GM18520 (cell line): Measurements from ENCODE around the gene SLC25A21.
"Not testable (repeated sequence)": the region's sequence is repeated elsewhere in the genome, so short reads cannot be mapped to it uniquely, and the experiment has no call there.

Experiments used
- ATAC-seq: cut with Tn5 transposase; IDR thresholded peaks from one replicate; pipeline ENCODE4 v1.9.1; 2021; ENCODE audit not compliant: unreplicated experiment

The SLC25A21 gene

DNA sequence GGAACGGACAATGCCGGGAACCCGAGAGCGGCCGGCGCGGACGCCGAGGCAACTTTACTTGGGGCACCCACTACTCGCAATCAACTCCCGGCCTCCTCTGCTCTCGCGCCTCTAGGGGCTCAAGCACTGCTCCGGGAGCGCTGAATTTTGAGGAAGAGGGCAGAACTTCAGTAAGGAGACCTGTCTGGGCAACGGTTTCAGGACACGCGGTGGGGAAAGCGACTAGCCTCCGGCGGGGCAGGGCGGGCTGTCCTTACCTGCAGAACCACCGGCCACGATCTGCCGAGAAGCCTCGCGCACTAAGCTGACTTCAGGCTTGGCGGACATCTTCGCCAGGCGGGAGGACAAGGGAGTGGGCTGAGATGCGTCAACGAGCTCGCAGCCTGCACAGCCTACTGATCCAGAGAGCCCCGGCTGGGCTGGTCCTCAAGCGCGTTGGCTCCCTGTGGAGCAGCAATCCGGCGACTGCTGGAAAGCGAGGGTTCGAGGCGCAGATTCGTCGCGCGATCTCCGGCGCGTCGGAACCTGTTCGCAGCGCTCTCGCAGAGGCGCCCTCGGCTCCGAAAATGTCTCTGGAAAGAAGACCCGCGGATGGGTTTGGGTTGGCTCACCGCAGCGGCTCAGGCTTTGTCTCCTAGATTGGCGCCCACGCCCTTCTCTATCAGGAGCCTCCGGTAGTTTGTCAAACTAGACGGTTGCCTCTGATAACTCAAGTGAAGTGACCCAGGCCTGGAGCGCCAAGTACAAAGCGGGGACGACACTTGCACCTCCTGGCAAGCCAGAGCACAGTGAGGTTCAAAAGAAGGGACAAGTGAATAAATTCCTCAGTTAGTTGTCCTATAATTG, at the start of gene SLC25A21:
TSS of gene SLC25A21 (minus strand) at position 583 of the 846 bp plus-strand sequence.
- no peak for ATAC-seq

DNA sequence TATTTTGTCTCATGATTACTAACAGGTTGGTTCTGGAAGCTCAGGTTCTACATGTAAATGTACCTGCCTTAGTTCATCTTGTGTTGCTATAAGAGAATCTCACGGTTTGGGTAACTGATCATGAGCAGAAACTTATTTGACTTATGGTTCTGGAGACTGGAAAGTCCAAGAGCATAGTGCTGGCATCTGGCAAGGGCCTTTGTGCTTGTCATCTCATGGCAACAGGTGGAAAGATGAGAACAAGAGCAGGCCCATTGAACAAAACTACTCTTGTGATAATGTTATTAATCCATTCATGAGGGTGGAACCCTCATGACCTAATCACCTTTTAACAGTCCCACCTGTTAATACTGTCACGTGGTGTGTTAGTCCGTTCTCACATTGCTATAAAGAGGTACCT, 48.7 kb upstream of the SLC25A21 start:
- ATAC-seq: no peak

DNA sequence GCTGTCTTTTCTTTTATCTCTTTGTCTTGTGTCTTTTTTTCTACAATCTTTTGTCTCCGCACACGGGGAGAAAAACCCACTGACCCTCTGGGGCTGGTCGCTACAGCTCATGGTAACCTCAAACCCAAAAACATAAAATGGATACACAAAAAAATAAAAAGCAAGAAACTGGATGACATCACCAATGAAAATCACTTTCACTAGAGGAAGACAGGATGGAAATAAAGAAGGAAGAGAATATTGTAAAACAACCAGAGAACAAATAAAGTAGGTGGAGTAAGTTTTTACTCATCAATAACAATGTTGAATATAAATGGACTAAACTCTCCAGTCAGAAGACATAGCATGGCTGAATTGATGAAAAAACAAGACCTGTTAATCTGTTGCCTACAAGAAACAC, 42.9 kb upstream of the SLC25A21 start:
- no peak for ATAC-seq

- no peak for ATAC-seq
Measured at GRCh38 chr14:37213016-37213415, 40.6 kb upstream of the SLC25A21 start.

DNA sequence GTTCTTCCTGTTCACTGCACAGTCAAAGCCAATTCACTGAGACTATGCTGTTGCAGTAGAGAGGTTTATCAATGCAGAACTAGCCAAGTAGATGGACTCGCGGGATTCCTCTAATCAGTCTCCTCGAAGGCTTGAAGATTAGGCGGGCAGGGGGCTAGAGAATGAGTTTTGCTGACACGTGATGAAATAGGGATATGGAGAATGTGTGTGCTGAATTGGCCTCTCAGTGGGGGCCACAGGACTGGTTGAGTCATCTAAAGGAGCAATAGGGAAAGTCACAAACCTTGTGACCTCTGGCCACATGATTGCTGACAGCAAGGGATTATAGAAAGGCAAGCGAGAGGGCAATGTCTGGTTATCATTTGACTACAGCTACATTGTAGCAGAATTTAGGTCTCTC, 38.0 kb upstream of the SLC25A21 start:
- ATAC-seq: no peak

DNA sequence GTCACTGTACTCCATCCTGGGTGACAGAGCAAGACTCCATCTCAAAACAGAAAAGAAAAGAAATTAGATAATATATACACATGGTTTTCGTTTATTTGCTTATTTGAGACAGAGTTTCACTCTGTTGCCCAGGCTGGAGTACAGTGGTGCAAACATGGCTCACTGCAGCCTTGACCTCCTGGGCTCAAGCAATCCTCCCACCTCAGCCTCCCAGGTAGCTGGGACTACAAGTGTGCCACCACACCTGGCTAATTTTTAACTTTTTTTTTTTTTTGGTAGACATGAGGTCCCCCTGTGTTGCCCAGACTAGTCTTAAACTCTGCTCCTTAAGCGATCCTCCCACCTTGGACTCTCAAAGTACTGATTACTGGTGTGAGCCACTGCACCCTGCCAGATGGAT, 37.2 kb upstream of the SLC25A21 start:
- not testable (repeated sequence) for ATAC-seq

GRCh38 chr14:37205623-37206605, 33.5 kb upstream of the SLC25A21 start:
- ATAC-seq: not testable (repeated sequence)

DNA sequence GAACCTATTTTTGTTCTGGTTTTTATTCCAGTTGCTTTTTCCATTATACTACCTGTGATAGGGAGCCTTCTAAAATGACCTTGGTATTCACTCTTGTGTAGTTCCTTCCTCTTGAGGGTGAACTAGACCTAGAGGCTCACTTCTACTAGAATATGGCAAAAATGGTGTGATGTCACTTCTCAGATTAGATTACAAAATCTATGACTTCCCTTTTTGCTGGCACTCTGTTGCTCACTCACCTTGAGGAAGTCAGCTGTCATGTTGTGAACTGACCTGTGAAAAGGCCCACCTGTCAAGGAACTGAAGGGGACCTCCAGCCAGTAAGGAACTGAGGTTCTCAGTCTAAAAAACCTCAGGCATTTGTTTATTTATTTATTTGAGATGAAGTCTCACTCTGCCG, 31.0 kb upstream of the SLC25A21 start:
- ATAC-seq: no peak

GRCh38 chr14:37202812-37203211, 30.4 kb upstream of the SLC25A21 start:
- no peak for ATAC-seq

DNA sequence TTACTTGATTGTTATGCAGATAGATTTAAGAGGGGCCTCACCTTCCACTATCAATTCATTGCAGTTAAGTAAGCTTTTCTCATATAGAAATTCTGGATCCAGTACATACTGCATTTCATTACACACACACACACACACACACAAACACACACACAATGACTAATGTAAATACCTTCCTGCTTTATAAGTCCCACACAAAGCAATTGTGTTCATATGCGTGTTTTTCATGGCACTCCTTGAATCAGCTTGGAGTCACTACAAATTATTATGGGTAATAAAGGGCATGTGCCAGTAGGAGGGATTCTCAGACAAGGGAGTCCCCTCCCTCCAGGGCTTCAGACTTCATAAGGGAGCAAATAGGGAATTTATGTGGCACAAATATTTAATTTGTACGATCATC, 29.9 kb upstream of the SLC25A21 start:
- no peak for ATAC-seq

- no peak for ATAC-seq
Measured at GRCh38 chr14:37201724-37202123, 29.3 kb upstream of the SLC25A21 start.

- no peak for ATAC-seq
Measured at GRCh38 chr14:37198907-37199306, 26.5 kb upstream of the SLC25A21 start.

DNA sequence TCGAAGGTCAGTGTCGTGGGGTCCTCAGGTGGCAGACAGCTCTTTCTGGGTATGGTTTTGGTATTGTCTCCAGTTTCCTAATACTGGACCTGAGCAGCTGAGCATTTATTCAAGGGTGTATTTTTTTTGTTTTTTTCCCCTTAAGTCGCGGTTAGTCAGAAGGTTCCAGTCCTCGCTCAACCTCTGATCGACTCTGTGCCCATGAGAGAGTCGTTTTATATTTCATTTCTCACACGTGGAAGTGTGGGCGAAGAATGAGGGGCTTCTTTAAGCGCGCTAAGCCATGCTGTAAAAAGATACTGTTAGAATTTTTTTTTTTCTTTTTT, 25.8 kb upstream of the SLC25A21 start:
- ATAC-seq: no peak

DNA sequence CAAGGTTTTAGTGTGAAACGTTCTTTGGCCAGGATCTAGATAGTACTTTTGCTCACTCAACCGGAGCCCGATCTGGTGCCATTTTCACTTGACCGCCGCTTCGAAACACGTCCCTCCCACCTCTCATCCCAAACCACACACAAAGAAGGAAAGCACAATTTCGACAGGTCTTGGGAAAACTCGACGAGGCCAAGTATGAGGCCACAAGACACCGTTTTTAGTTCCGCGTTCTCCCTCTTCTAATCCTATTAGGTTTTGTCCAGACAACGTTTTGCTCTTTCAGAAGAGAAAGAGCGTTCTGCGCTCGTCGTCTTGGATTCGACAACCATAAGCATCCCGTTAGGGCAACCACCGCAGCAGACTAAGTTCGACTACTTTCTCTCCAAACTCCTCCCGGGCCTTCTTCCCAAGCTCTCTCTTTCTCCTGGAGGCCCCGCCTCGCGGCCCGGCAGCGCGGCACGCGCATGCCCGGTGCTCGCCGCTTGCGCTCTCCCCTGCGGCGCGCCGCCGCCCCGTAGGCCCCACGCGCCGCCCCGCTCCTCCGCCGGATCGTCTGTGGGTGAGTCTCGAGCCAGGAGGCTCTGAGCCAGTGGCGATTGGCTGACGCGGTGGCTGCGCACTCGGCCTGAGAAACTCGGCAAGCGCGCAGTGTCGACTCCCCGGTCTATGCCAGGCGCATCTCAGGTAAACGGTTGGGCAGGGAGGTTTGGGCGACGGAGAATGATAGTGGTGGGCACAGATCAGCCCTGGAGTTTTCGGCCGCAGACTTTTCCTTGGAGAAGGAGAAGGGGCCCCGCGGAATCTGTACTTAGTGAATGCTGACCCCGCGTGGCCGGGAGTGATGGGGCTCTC, 25.2 kb upstream of the SLC25A21 start, which contains the start of gene MIPOL1:
TSS of gene MIPOL1 (plus strand) at position 517 of the 852 bp plus-strand sequence. CDS start 49,952 bp downstream, outside the sequence.
- ATAC-seq: no peak

- no peak for ATAC-seq
Measured at GRCh38 chr14:37196604-37197420, 24.4 kb upstream of the SLC25A21 start.

GRCh38 chr14:37195327-37195726, 22.9 kb upstream of the SLC25A21 start:
- ATAC-seq: no peak

- no peak for ATAC-seq
Measured at GRCh38 chr14:37194698-37195097, 22.3 kb upstream of the SLC25A21 start.

GRCh38 chr14:37189733-37190132, 17.3 kb upstream of the SLC25A21 start:
- not testable (repeated sequence) for ATAC-seq

DNA sequence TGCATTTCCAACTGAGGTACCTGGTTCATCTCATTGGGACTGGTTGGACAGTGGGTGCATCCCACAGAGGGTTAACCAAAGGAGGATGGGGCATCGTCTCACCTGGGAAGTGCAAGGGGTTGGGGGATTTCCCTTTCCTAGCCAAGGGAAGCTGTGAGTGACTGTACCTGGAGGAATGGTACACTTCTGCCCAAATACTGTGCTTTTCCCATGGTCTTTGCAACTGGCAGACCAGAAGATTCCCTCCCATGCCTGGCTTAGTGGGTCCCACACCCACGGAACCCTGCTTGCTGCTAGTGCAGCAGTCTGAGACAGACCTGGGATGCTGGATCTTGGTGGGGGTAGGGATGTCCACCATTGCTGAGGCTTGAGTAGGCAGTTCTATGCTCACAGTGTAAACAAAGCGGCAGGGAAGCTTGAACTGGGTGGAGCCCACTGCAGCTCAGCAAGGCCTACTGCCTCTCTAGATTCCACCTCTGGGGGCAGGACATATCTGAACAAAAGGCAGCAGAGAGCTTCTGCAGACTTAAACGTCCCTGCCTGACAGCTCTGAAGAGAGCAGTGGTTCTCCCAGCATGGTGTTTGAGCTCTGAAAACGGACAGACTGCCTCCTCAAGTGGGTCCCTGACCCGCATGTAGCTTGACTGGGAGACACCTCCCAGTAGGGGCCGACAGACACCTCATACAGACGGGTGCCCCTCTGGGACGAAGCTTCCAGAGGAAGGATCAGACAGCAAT, 15.6 kb upstream of the SLC25A21 start:
- not testable (repeated sequence) for ATAC-seq
